ENCODE measurements around the gene TTLL13. TPM values are rescaled to one million over a fixed set of nuclear protein-coding genes. Genes with fewer than 3 reads are reported as not detected.
"Not testable (repeated sequence)": the region's sequence is repeated elsewhere in the genome, so short reads cannot be mapped to it uniquely, and the experiment has no call there.

Gene TTLL13
- total RNA-seq, 2 experiments from 2014 or later = 0.55 to 0.73 TPM

DNA sequence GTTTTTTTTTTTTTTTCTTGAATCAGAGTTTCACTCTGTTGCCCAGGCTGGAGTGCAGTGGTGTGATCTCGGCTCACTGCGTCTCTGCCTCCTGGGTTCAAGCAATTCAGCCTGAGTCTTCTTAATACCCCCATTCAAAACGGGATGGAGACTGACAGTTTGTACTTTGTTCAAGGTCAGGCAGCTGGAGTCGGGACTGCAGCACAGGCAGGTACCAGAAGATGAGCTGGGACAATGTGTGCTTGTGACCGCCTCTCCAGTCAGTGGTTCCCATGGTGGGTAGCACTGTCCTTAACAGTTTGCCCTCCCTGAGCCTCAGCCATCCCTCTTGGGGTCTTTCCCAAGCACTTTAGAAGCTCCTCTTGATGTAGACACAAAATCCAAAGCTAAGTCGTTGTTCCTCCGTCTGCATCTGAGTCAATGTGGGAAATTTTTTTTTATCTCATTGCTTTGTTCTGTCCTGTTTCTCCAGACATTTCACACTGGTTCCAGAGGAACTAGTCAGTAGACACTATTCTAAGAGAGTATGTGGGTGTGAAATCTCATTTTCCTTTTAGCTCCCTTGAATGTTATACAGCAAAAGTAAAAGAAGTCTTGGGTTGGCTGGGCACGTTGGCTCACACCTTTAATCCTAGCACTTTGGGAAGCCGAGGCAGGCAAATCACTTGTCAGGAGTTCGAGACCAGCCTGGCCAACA, 5.3 kb upstream of the TTLL13 start:
- Mint-ChIP-seq H3K27me3 (no peaks in the 10 kb centered on the region), H3K9me3 (no peaks in the 10 kb centered on the region), H3K4me3 (no peak overlapping the region), H3K27ac (no peak overlapping the region), H3K36me3 (peaks cover 3% of the 10 kb centered on the region), H3K4me1 (ENCODE audit: low read depth) (peaks cover 13% of the 10 kb centered on the region)
- no peak for DNase-seq
- POLR2A ChIA-PET = interaction anchor here (0.6 to 2.6 kb wide), 2 partner anchors 11 to 38 kb away, joined by 3 to 16 read pairs; partner anchors contain the start of genes CIB1 and GDPGP1
- CTCF ChIA-PET = interaction anchor here (0.8 kb wide), 1 partner anchor 49 kb away, joined by 3 read pairs; no protein-coding TSS in a partner anchor
- intact Hi-C loops (cut with micrococcal nuclease) = no loop called here

- no peaks in the 10 kb centered on the region for H3K36me3 Mint-ChIP-seq
- DNase-seq = no peak
- peaks cover 24% of the 10 kb centered on the region for H3K4me1 Mint-ChIP-seq (ENCODE audit: low read depth)
- intact Hi-C loops (cut with micrococcal nuclease) = no loop called here
- POLR2A ChIA-PET = interaction anchor here (2.4 kb wide), 1 partner anchor 16 kb away, joined by 13 read pairs; the partner anchor contains the start of genes CIB1 and GDPGP1
- CTCF ChIA-PET = interaction anchor here (0.7 to 1.3 kb wide), 3 partner anchors 15 to 32 kb away, joined by 3 to 4 read pairs (median 3); partner anchors contain the start of genes CIB1 and GDPGP1
- no peaks in the 10 kb centered on the region for H3K9me3 Mint-ChIP-seq
- H3K4me3 Mint-ChIP-seq = peak overlapping the region; percentile 63
- no peaks in the 10 kb centered on the region for H3K27me3 Mint-ChIP-seq
- H3K27ac Mint-ChIP-seq = no peak overlapping the region
Observed at GRCh38 chr15:90248789-90249202, 560 bp upstream of the TTLL13 start.

GRCh38 chr15:90257776-90258175, 8.4 kb downstream of the TTLL13 start:
- Mint-ChIP-seq H3K9me3 (no peaks in the 10 kb centered on the region), H3K4me1 (ENCODE audit: low read depth) (peaks cover 6% of the 10 kb centered on the region), H3K27ac (no peak overlapping the region), H3K36me3 (no peaks in the 10 kb centered on the region), H3K27me3 (no peaks in the 10 kb centered on the region), H3K4me3 (no peak overlapping the region)
- DNase-seq = no peak
- CTCF ChIA-PET = no interaction called here
- intact Hi-C loops (cut with micrococcal nuclease) = no loop called here
- POLR2A ChIA-PET = no interaction called here

DNA sequence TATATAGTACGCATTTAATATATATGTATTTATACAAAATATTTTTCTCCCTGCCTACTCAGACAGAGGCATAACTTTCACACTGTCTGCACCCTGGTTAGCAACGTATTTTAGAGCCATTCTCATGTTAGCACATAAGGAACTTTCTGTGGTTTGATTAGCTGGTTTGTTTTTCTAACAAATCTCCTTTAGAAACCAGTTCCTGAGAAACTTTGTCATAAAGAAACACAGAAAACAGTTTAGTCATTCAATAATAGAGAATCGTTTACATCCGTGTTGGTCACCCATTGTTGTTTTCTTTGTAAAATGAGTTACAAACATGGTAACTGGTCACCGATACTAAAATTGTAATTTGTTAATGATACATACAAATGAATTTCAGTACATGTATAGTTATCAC, 10.2 kb downstream of the TTLL13 start:
- ChIA-PET CTCF (interaction anchor here (0.5 kb wide), 1 partner anchor 676 kb away, joined by 3 read pairs; the partner anchor contains the start of gene UNC45A), POLR2A (interaction anchor here (1.0 kb wide), 1 partner anchor 26 kb away, joined by 5 read pairs; the partner anchor contains the start of genes CIB1 and GDPGP1)
- Mint-ChIP-seq H3K27ac (no peak overlapping the region), H3K4me3 (no peak overlapping the region), H3K27me3 (no peaks in the 10 kb centered on the region), H3K9me3 (no peaks in the 10 kb centered on the region), H3K36me3 (no peaks in the 10 kb centered on the region), H3K4me1 (ENCODE audit: low read depth) (peaks cover 11% of the 10 kb centered on the region)
- no peak for DNase-seq
- intact Hi-C loops (cut with micrococcal nuclease) = no loop called here

DNA sequence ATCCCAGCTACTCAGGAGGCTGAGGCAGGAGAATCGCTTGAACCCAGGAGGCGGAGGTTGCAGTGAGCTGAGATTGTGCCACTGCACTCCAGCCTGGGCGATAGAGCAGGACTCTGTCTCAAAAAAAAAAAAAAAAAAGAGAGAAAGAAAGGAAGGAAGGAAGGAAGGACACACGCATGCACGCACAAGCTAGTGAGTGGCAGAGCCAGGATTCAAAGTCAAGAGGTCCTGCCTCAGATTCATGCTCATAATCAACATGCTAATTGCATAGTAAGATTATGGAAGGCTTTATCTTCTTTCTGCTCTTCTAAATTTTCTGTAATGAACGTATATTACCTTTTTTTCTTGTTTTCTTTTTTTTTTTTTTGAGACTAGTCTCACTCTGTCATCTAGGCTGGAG, 11.4 kb downstream of the TTLL13 start:
- H3K36me3 Mint-ChIP-seq; H3K27me3 Mint-ChIP-seq; H3K27ac Mint-ChIP-seq; DNase-seq; CTCF ChIA-PET; intact Hi-C loops (cut with micrococcal nuclease); POLR2A ChIA-PET; H3K4me3 Mint-ChIP-seq; H3K9me3 Mint-ChIP-seq: not testable (repeated sequence)
- peaks cover 15% of the 10 kb centered on the region for H3K4me1 Mint-ChIP-seq (ENCODE audit: low read depth)

DNA sequence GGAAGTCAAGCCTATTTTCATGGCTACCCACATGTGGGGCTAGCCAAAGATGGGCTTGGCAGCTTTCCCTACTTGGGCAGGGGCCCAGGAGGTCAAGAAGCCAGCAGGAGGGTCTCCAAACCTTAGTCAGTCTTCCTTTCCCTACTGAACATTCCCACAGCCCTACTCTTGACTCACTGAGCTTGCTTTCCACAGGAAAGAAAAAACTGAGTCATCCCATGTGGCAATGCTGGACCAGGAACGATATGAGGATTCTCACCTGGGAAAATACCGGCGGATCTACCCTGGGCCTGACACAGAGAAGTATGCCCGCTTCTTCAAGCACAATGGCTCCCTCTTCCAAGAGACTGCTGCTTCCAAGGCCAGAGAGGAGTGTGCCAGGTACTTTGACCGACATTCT, 12.5 kb downstream of the TTLL13 start:
- ChIA-PET POLR2A (interaction anchor here (0.6 to 2.8 kb wide), 2 partner anchors 27 to 28 kb away, joined by 3 to 9 read pairs; partner anchors contain the start of genes CIB1 and GDPGP1), CTCF (interaction anchor here (1.1 kb wide), 1 partner anchor 363 kb away, joined by 3 read pairs; no protein-coding TSS in a partner anchor)
- H3K36me3 Mint-ChIP-seq = peaks cover 4% of the 10 kb centered on the region
- no peak overlapping the region for H3K4me3 Mint-ChIP-seq
- no peak for DNase-seq
- no peaks in the 10 kb centered on the region for H3K27me3 Mint-ChIP-seq
- H3K27ac Mint-ChIP-seq = no peak overlapping the region
- intact Hi-C loops (cut with micrococcal nuclease) = no loop called here
- no peaks in the 10 kb centered on the region for H3K9me3 Mint-ChIP-seq
- H3K4me1 Mint-ChIP-seq (ENCODE audit: low read depth) = peaks cover 17% of the 10 kb centered on the region

DNA sequence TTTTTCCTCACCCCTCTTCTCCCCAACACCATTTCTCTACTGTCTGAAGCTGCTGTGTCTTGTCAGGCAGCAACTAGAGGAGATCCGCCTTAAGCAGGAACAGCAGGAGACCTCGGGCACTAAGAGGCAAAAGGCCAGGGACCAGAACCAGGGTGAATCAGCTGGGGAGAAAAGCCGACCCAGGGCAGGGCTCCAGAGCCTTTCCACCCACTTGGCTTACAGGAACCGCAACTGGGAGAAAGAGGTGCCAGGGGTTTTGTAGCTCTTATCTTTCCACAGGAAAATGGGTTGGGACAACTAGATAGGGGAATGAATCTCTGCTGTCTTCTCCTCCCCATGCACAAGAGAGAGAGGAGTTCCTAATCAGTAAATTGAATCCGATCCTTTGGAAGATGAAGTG, 13.1 kb downstream of the TTLL13 start:
- H3K4me3 Mint-ChIP-seq = no peak overlapping the region
- intact Hi-C loops (cut with micrococcal nuclease) = no loop called here
- H3K27ac Mint-ChIP-seq = no peak overlapping the region
- no peaks in the 10 kb centered on the region for H3K9me3 Mint-ChIP-seq
- no peaks in the 10 kb centered on the region for H3K27me3 Mint-ChIP-seq
- ChIA-PET POLR2A (interaction anchor here (2.8 kb wide), 1 partner anchor 29 kb away, joined by 9 read pairs; the partner anchor contains the start of genes CIB1 and GDPGP1), CTCF (interaction anchor here (0.6 to 1.1 kb wide), 3 partner anchors 119 to 364 kb away, joined by 3 read pairs; no protein-coding TSS in a partner anchor)
- peaks cover 21% of the 10 kb centered on the region for H3K4me1 Mint-ChIP-seq (ENCODE audit: low read depth)
- peaks cover 7% of the 10 kb centered on the region for H3K36me3 Mint-ChIP-seq
- no peak for DNase-seq

- Mint-ChIP-seq H3K4me1 (ENCODE audit: low read depth) (peaks cover 34% of the 10 kb centered on the region), H3K4me3 (peak overlapping the region; percentile 92), H3K27ac (peak overlapping the region; percentile 97), H3K9me3 (no peaks in the 10 kb centered on the region), H3K36me3 (peaks cover 20% of the 10 kb centered on the region), H3K27me3 (no peaks in the 10 kb centered on the region)
- ChIA-PET CTCF (no interaction called here), POLR2A (no interaction called here)
- DNase-seq = peak; percentile 73
- intact Hi-C loops (cut with micrococcal nuclease) = loop anchor here (1.0 kb wide), 1 partner anchor 30 kb away; the partner anchor contains the start of gene GDPGP1
Observed at GRCh38 chr15:90264671-90265070, 15.3 kb downstream of the TTLL13 start.

DNA sequence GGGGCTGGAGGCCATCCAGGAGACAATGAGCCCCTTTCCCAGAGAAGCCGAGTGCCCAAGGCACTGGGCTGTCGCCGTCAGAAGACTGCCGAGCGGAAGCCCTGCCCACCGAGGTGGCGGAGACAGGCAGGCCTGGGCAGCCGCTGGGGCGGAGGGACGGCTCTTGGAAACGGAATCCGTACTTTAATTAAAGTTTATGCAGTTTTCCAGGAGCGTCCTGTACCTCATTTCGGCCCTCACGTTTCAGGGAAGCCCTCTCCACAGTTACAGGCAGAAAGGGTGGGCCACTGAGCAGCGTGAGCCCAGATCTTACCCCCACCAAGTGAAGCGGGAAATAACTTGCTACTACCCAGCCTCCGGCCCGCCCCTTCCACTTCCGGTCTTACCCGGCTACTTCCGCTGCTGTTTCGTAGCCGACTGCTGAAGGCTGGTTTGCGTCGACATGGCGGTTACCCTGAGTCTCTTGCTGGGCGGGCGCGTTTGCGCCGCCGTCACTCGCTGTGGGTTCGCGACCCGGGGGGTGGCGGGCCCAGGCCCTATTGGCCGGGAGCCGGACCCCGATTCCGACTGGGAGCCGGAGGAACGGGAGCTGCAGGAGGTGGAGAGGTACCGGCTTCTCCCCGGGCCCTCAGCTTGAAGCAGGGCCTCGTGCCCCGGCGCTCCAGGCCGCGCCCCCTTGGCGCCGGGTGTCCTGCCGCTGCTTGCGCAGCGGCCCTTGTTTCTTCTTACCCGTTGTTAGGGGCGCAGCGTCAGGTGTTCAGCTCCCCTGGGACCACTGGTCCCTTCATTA, 16.1 kb downstream of the TTLL13 start, which contains the start of gene NGRN:
NGRN (plus strand) TSS at position 402 of the 790 bp plus-strand sequence; CDS start at position 443, 41 bp downstream.
- ChIA-PET POLR2A (interaction anchor here (0.7 to 2.2 kb wide), 6 partner anchors 33 to 372 kb away, joined by 3 to 30 read pairs (median 3); partner anchors contain the start of genes AP3S2, CIB1 and GDPGP1), CTCF (interaction anchor here (0.6 to 1.2 kb wide), 3 partner anchors 32 to 54 kb away, joined by 3 read pairs; no protein-coding TSS in a partner anchor)
- H3K4me1 Mint-ChIP-seq (ENCODE audit: low read depth) = peaks cover 38% of the 10 kb centered on the region
- peaks cover 27% of the 10 kb centered on the region for H3K36me3 Mint-ChIP-seq
- H3K27ac Mint-ChIP-seq = peak within 1 kb of the TSS; percentile 97
- H3K4me3 Mint-ChIP-seq = peak within 1 kb of the TSS; percentile 92
- intact Hi-C loops (cut with micrococcal nuclease) = loop anchor here (1.0 kb wide), 1 partner anchor 31 kb away; the partner anchor contains the start of gene GDPGP1
- H3K27me3 Mint-ChIP-seq = no peaks in the 10 kb centered on the region
- peak; percentile 96 for DNase-seq
- no peaks in the 10 kb centered on the region for H3K9me3 Mint-ChIP-seq

- Mint-ChIP-seq H3K36me3 (peaks cover 29% of the 10 kb centered on the region), H3K9me3 (no peaks in the 10 kb centered on the region), H3K4me3 (peak overlapping the region; percentile 92), H3K4me1 (ENCODE audit: low read depth) (peaks cover 42% of the 10 kb centered on the region), H3K27me3 (no peaks in the 10 kb centered on the region), H3K27ac (peak overlapping the region; percentile 97)
- POLR2A ChIA-PET = interaction anchor here (0.7 to 2.2 kb wide), 6 partner anchors 34 to 372 kb away, joined by 3 to 30 read pairs (median 3); partner anchors contain the start of genes AP3S2, CIB1 and GDPGP1
- CTCF ChIA-PET = interaction anchor here (0.6 to 2.7 kb wide), 4 partner anchors 27 to 54 kb away, joined by 3 to 10 read pairs (median 3); no protein-coding TSS in a partner anchor
- intact Hi-C loops (cut with micrococcal nuclease) = no loop called here
- DNase-seq = peak; percentile 66
Observed at GRCh38 chr15:90266061-90266431, 16.7 kb downstream of the TTLL13 start.

GRCh38 chr15:90266485-90266884, 17.1 kb downstream of the TTLL13 start:
- no peaks in the 10 kb centered on the region for H3K27me3 Mint-ChIP-seq
- H3K9me3 Mint-ChIP-seq = no peaks in the 10 kb centered on the region
- POLR2A ChIA-PET = interaction anchor here (1.1 to 2.2 kb wide), 2 partner anchors 34 to 166 kb away, joined by 3 to 30 read pairs; partner anchors contain the start of genes CIB1 and GDPGP1
- peak overlapping the region; percentile 97 for H3K27ac Mint-ChIP-seq
- peak; percentile 58 for DNase-seq
- CTCF ChIA-PET = interaction anchor here (0.6 to 2.7 kb wide), 5 partner anchors 10 to 53 kb away, joined by 3 to 10 read pairs (median 3); no protein-coding TSS in a partner anchor
- peak overlapping the region; percentile 92 for H3K4me3 Mint-ChIP-seq
- H3K4me1 Mint-ChIP-seq (ENCODE audit: low read depth) = peaks cover 47% of the 10 kb centered on the region
- intact Hi-C loops (cut with micrococcal nuclease) = no loop called here
- H3K36me3 Mint-ChIP-seq = peaks cover 33% of the 10 kb centered on the region
